HG03139 (cell line): ENCODE measurements around the gene KCNMA1.

Experiments
- ATAC-seq: cut with Tn5 transposase; IDR thresholded peaks from one replicate; pipeline ENCODE4 v1.9.1; 2021; ENCODE audit not compliant: unreplicated experiment

KCNMA1 gene

GRCh38 chr10:77562742-77563141 lies 74.9 kb downstream of the KCNMA1 start:
- ATAC-seq = no peak

- ATAC-seq = no peak
Measured at GRCh38 chr10:77561991-77562390, 75.6 kb downstream of the KCNMA1 start.

- no peak for ATAC-seq
Measured at GRCh38 chr10:77560471-77560870, 77.1 kb downstream of the KCNMA1 start.

- no peak for ATAC-seq
Measured at GRCh38 chr10:77560052-77560451, 77.6 kb downstream of the KCNMA1 start.

- ATAC-seq = no peak
Measured at GRCh38 chr10:77556990-77557601, 80.5 kb downstream of the KCNMA1 start.

- no peak for ATAC-seq
Measured at GRCh38 chr10:77555591-77556212, 81.9 kb downstream of the KCNMA1 start.

GRCh38 chr10:77554996-77555397 lies 82.6 kb downstream of the KCNMA1 start:
- no peak for ATAC-seq

- no peak for ATAC-seq
Measured at GRCh38 chr10:77553966-77554365, 83.6 kb downstream of the KCNMA1 start.

- no peak for ATAC-seq
Measured at GRCh38 chr10:77553311-77553710, 84.3 kb downstream of the KCNMA1 start.

- no peak for ATAC-seq
Measured at GRCh38 chr10:77552252-77552651, 85.4 kb downstream of the KCNMA1 start.

GRCh38 chr10:77550378-77550777 lies 87.2 kb downstream of the KCNMA1 start:
- no peak for ATAC-seq

- ATAC-seq = no peak
Measured at GRCh38 chr10:77548671-77549070, 88.9 kb downstream of the KCNMA1 start.

GRCh38 chr10:77548157-77548556 lies 89.5 kb downstream of the KCNMA1 start:
- ATAC-seq = no peak

GRCh38 chr10:77547307-77548050 lies 90.1 kb downstream of the KCNMA1 start:
- ATAC-seq = no peak

GRCh38 chr10:77546042-77546441 lies 91.6 kb downstream of the KCNMA1 start:
- no peak for ATAC-seq

GRCh38 chr10:77545585-77545984 lies 92.0 kb downstream of the KCNMA1 start:
- no peak for ATAC-seq

- no peak for ATAC-seq
Measured at GRCh38 chr10:77544617-77545016, 93.0 kb downstream of the KCNMA1 start.

- no peak for ATAC-seq
Measured at GRCh38 chr10:77542710-77543259, 94.8 kb downstream of the KCNMA1 start.

- no peak for ATAC-seq
Measured at GRCh38 chr10:77541944-77542343, 95.7 kb downstream of the KCNMA1 start.

GRCh38 chr10:77541247-77541646 lies 96.4 kb downstream of the KCNMA1 start:
- no peak for ATAC-seq

GRCh38 chr10:77539147-77539935 lies 98.3 kb downstream of the KCNMA1 start:
- ATAC-seq = no peak
